ENCODE data around the gene METTL1. TPM values are rescaled to one million over a fixed set of nuclear protein-coding genes. Genes with fewer than 3 reads are reported as not detected.

The METTL1 gene
- total and polyA plus RNA-seq, 9 of the 15 experiments (the other 6 are each of a cell fraction or from before 2014, with no cell fraction given), result 12.6 to 65.9 (median 39.2) TPM

GRCh38 chr12:57759360-57759980 lies 12.4 kb downstream of the METTL1 start (continued):
- TF ChIP-seq SP1 (CRISPR knock-in tag; IDR thresholded peaks at IDR 0.05), result no peak
- no peak for TF ChIP-seq DIDO1 (tag; IDR thresholded peaks at IDR 0.05; ENCODE audit: low read depth)
- TF ChIP-seq CCNT2 (IDR thresholded peaks at IDR 0.05; ENCODE audit: borderline replicate concordance, extremely low read depth, insufficient read length, low read depth, low read length), result no peak
- TF ChIP-seq ZNF146 (CRISPR knock-in tag; IDR thresholded peaks at IDR 0.05; ENCODE audit: unreplicated experiment), result no peak
- TF ChIP-seq ZNF431 (CRISPR knock-in tag; IDR thresholded peaks at IDR 0.05), result no peak
- peak; percentile 50 to 65 (median 59); a peak in 5 of 6 replicates for TF ChIP-seq CTCF (IDR thresholded peaks at IDR 0.05 in 2 of 3, conservative IDR thresholded peaks at IDR 0.05 in 1 of 3; ENCODE audit: insufficient read depth in 2 of 3, low read depth in 1 of 3, low read length in 3 of 3)
- TF ChIP-seq ZNF212 (CRISPR knock-in tag; IDR thresholded peaks at IDR 0.05), result no peak

Measured in K562 (cell line).